SH-SY5Y (cell line): Measurements from ENCODE around the gene ADAMTSL3.

Source experiments
- GATA2 ChIP-seq: IDR thresholded peaks from 2 replicates; pipeline ENCODE4 v1.6.1; 2011; ENCODE audit warnings: mild to moderate bottlenecking, low read depth, low read length
- GATA3 ChIP-seq: IDR thresholded peaks from 2 replicates; pipeline ENCODE4 v1.6.1; 2011; ENCODE audit warnings: low read depth, mild to moderate bottlenecking, low read length, moderate library complexity

ADAMTSL3 gene

DNA sequence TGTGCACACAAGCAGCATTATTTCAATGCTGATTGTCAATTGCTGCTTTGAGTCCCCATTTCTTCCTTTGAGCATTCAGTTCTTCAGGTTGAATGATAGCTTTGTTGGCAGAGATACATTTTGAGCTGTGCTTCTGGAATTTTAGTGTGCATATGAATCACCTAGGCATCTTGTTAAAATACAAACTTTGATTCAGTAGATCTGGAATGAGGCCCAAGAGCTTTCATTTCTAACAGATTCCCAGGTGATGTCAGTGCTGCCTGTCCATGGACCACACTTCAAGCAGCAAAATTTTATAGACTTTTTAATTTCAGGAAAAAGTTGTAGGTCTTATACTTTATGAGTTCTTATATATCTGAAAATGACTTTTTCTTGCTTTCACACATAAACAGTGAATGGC is 131.1 kb downstream of the ADAMTSL3 start:
- TF ChIP-seq GATA3, result no peak

GRCh38 chr15:83786336-83786735 is 132.4 kb downstream of the ADAMTSL3 start:
- TF ChIP-seq GATA3, result no peak
- TF ChIP-seq GATA2, result no peak

- TF ChIP-seq GATA2 (no peak), GATA3 (no peak)
Observed at GRCh38 chr15:83793069-83793468, 139.1 kb downstream of the ADAMTSL3 start.

- no peak for TF ChIP-seq GATA3
- TF ChIP-seq GATA2, result no peak
Observed at GRCh38 chr15:83794209-83794608, 140.3 kb downstream of the ADAMTSL3 start.

- no peak for TF ChIP-seq GATA3
- no peak for TF ChIP-seq GATA2
Observed at GRCh38 chr15:83809345-83809744, 155.4 kb downstream of the ADAMTSL3 start.

DNA sequence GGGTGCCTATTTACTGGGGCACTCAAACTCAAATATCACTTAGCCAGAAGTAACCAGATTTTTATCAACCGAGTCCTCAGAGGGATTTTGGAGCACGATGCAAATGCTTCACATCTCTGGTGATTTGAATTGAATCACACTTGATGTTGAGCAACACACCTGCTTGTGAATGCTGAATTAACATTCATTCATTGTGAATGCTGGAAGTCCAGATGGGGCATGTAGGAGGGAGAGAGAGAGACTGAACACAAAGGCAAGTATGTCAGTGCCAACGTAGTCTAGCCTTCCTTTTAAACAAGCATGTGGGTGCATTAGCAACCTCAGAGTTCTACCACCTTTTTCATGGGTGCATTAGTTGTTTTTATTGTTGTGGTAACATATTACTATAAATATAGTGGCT is 156.2 kb downstream of the ADAMTSL3 start:
- TF ChIP-seq GATA2 (no peak), GATA3 (no peak)

- TF ChIP-seq GATA2 (no peak), GATA3 (no peak)
Observed at GRCh38 chr15:83813682-83814081, 159.8 kb downstream of the ADAMTSL3 start.

GRCh38 chr15:83815506-83815905 is 161.6 kb downstream of the ADAMTSL3 start:
- TF ChIP-seq GATA3 (no peak), GATA2 (no peak)

- TF ChIP-seq GATA2 (no peak), GATA3 (no peak)
Observed at GRCh38 chr15:83816124-83816883, 162.4 kb downstream of the ADAMTSL3 start.

DNA sequence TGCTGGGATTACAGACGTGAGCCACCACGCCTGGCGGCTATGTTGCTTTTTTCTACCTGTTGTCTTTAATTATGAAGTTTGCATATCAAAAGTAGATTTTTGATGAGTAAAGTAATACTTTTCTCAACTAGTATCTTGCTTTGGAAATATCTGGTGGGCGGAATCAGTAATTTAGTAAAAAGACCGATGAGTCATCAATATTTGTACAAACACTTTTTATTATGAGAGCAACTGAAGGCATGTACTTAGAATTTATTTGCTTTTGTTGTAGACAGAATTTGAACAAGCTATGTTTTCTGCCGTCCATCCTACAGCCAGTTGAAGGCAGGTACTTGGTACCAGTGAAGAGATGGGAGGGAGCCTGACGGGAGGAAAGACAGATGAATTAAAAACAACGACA is 164.7 kb downstream of the ADAMTSL3 start:
- TF ChIP-seq GATA2 (no peak), GATA3 (no peak)

- no peak for TF ChIP-seq GATA3
Observed at GRCh38 chr15:83830381-83830780, 176.5 kb downstream of the ADAMTSL3 start.

DNA sequence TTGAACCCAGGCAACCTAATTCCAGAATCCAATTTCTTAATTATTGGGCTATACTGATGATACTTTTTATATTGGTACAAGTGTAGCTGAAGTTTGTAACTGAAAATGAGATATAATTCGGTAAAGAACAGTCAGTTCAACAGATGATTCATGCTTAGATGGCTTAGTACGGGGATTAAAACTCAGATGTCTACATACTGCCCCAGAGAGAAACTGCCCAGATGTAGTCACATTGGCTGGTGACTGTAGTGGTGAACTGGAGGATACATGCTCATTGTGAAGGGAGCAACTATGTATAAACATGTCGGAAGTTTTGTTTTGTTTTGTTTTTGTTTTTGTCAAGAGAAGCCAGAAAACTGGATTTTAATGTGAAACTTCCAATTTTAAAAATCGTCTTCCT is 179.6 kb downstream of the ADAMTSL3 start:
- no peak for TF ChIP-seq GATA2
- no peak for TF ChIP-seq GATA3

GRCh38 chr15:83835479-83835878 is 181.6 kb downstream of the ADAMTSL3 start:
- TF ChIP-seq GATA3 (no peak), GATA2 (no peak)

GRCh38 chr15:83837945-83838571 is 184.1 kb downstream of the ADAMTSL3 start:
- no peak for TF ChIP-seq GATA3
- TF ChIP-seq GATA2, result no peak

GRCh38 chr15:83838763-83839162 is 184.8 kb downstream of the ADAMTSL3 start:
- TF ChIP-seq GATA2 (no peak), GATA3 (no peak)
